B cell (primary cell): ENCODE results near the gene P4HA2. TPM values are rescaled to one million over a fixed set of nuclear protein-coding genes. Genes with fewer than 3 reads are reported as not detected.

Experiments
- ATAC-seq: fragments of 200-7000 bp; cut with Tn5 transposase; one replicate; pipeline ENCODE4 v1.10.0; 2021; ENCODE audit warnings: low read depth, mild to moderate bottlenecking, moderate number of reproducible peaks, moderate library complexity
- CTCF ChIA-PET: fragments of 350-600 bp; sonication (Branson Sonifier 250); formaldehyde crosslinking; loops from one replicate; lab custom pipeline; 2021; ENCODE audit warnings: antibody characterized with exemption, inconsistent platforms; lab: Charles Lee
- POLR2A ChIA-PET: fragments of 350-600 bp; sonication (Branson Sonifier 250); formaldehyde crosslinking; loops from one replicate; lab custom pipeline; 2021; ENCODE audit warnings: antibody characterized with exemption; lab: Charles Lee
- DNase-seq: peaks from one replicate; pipeline ENCODE4 v3.0.0; 2013
- H2AFZ ChIP-seq: 2 replicates; pipeline ENCODE4 v1.6.1; 2012; ENCODE audit warnings: mild to moderate bottlenecking, low read depth, low read length; ENCODE audit not compliant: insufficient read depth, poor library complexity, severe bottlenecking
- H3K27ac ChIP-seq, 2 donors: 1 replicate in 1 of 2; 2 replicates in 1 of 2; pipeline ENCODE4 v1.5.1; 2012 to 2013; ENCODE audit warnings: low read length in 2 of 2, mild to moderate bottlenecking in 2 of 2, moderate library complexity in 1 of 2
- H3K27me3 ChIP-seq, 4 experiments: fragments of 200-600 bp in 1 of 4; sonication (generic) in 1 of 4; replicated peaks in 1 of 4; 1 replicate in 2 of 4; 2 replicates in 2 of 4; pipeline versions ENCODE4 v1.6.1 to v1.7.0; 2013 to 2016; ENCODE audit warnings: low read length in 3 of 4, mild to moderate bottlenecking in 2 of 4, mixed read lengths in 1 of 4, moderate library complexity in 1 of 4; ENCODE audit not compliant: insufficient read depth in 4 of 4, control insufficient read depth in 3 of 4; ENCODE audit errors: control extremely low read depth in 1 of 4
- H3K36me3 ChIP-seq, 2 experiments: replicated peaks in 1 of 2; 1 replicate in 1 of 2; 2 replicates in 1 of 2; pipeline versions ENCODE4 v1.6.1 to v1.7.1; 2013; ENCODE audit warnings: low read length in 1 of 2; ENCODE audit not compliant: insufficient read depth in 2 of 2, control insufficient read depth in 1 of 2; ENCODE audit errors: control extremely low read depth in 1 of 2, extremely low read depth in 1 of 2
- H3K4me1 ChIP-seq, 2 donors: fragments of 200-600 bp in 1 of 2; sonication (generic) in 1 of 2; 1 replicate in 1 of 2; 2 replicates in 1 of 2; pipeline versions ENCODE4 v1.5.1 to v1.6.1; 2013 to 2017; ENCODE audit warnings: low read length in 2 of 2; ENCODE audit not compliant: control insufficient read depth in 2 of 2, insufficient read depth in 2 of 2
- H3K4me2 ChIP-seq: replicated peaks from 2 replicates; pipeline ENCODE3; 2012; ENCODE audit warnings: mild to moderate bottlenecking, low read depth, low read length; ENCODE audit not compliant: poor library complexity, severe bottlenecking
- H3K4me3 ChIP-seq, 5 experiments: fragments of 200-600 bp in 1 of 5; sonication (generic) in 1 of 5; 1 replicate in 3 of 5; 2 replicates in 2 of 5; pipeline versions ENCODE4 v1.5.1 to v1.7.0; 2011 to 2016; ENCODE audit warnings: low read length in 4 of 5, mild to moderate bottlenecking in 4 of 5, low read depth in 2 of 5, control low read depth in 1 of 5, moderate library complexity in 1 of 5; ENCODE audit not compliant: insufficient read depth in 1 of 5; ENCODE audit errors: control extremely low read depth in 1 of 5, extremely low read depth in 1 of 5
- H3K79me2 ChIP-seq: fragments of 200-600 bp; sonication (generic); one replicate; pipeline ENCODE4 v1.6.0; 2016; ENCODE audit warnings: low read length; ENCODE audit not compliant: control insufficient read depth, insufficient read depth
- H3K9ac ChIP-seq: fragments of 200-600 bp; sonication (generic); 2 replicates; pipeline ENCODE4 v1.6.1; 2017; ENCODE audit warnings: mild to moderate bottlenecking, low read length, moderate library complexity
- H3K9me3 ChIP-seq, 3 donors: one replicate each; pipeline versions ENCODE4 v1.6.1 to v1.7.1; 2013; ENCODE audit warnings: low read length in 2 of 3; ENCODE audit not compliant: control insufficient read depth in 2 of 3, insufficient read depth in 1 of 3; ENCODE audit errors: control extremely low read depth in 1 of 3
- H4K20me1 ChIP-seq: 2 replicates; pipeline ENCODE4 v1.6.0; 2012; ENCODE audit warnings: mild to moderate bottlenecking, low read length; ENCODE audit not compliant: insufficient read depth, control insufficient read depth, poor library complexity, severe bottlenecking
- H3K27ac Mint-ChIP-seq: one replicate; pipeline ENCODE4 v1.8.0; 2021; ENCODE audit warnings: mixed read lengths
- H3K27me3 Mint-ChIP-seq: one replicate; pipeline ENCODE4 v1.8.0; 2021; ENCODE audit warnings: mixed read lengths
- H3K4me1 Mint-ChIP-seq: one replicate; pipeline ENCODE4 v1.8.0; 2021; ENCODE audit warnings: mixed read lengths
- H3K4me3 Mint-ChIP-seq: one replicate; pipeline ENCODE4 v1.8.0; 2021; ENCODE audit warnings: mixed read lengths
- H3K9me3 Mint-ChIP-seq: one replicate; pipeline ENCODE4 v1.8.0; 2022; ENCODE audit warnings: mixed read lengths; ENCODE audit not compliant: insufficient read depth
- EZH2 ChIP-seq: IDR thresholded peaks from 2 replicates; pipeline ENCODE4 v1.6.1; 2012; ENCODE audit warnings: borderline replicate concordance, low read depth, mild to moderate bottlenecking, moderate library complexity, low read length; ENCODE audit not compliant: insufficient read depth, poor library complexity, severe bottlenecking
- whole genome bisulfite sequencing: methylation state at CpG from one replicate; pipeline ENCODE4 v1.1.5; 2013; ENCODE audit warnings: missing lambda C conversion rate; ENCODE audit not compliant: insufficient coverage; 5-methylcytosine and 5-hydroxymethylcytosine counted together
- intact Hi-C: fragments of 100-400 bp; cut with micrococcal nuclease; formaldehyde crosslinking; loops from one replicate; pipeline ENCODE4 v1.10.0; 2022
- polyA plus RNA-seq: library from polyadenylated mRNA; depleted of rRNA; stranded (reverse); fragments of >200 nt; gene quantifications from 2 replicates; pipeline ENCODE4 v1.2.3, GENCODE V29; 2012
- total RNA-seq, 2 donors: library from RNA; stranded (reverse); fragments of 120-200 nt in 1 of 2; gene quantifications; 1 replicate in 1 of 2; 2 replicates in 1 of 2; pipeline versions ENCODE4 v1.2.3 to v1.2.4, GENCODE V29; 2013 to 2022
- TF ChIP-seq, protein P1 (sequence below): fragments of 200-600 bp; IDR thresholded peaks from one replicate; pipeline ENCODE4 v1.8.0; 2022; ENCODE audit warnings: antibody characterized with exemption, mild to moderate bottlenecking

P4HA2 gene
- total and polyA plus RNA-seq, 2 donors (not counting 1 experiment from before 2014, with no cell fraction given), result 0.09 to 0.25 TPM

GRCh38 chr5:132268769-132269551 lies 41.3 kb upstream of the P4HA2 start:
- CTCF ChIA-PET, result no interaction called here
- TF ChIP-seq EZH2, result no peak
- TF ChIP-seq, protein P1, sequence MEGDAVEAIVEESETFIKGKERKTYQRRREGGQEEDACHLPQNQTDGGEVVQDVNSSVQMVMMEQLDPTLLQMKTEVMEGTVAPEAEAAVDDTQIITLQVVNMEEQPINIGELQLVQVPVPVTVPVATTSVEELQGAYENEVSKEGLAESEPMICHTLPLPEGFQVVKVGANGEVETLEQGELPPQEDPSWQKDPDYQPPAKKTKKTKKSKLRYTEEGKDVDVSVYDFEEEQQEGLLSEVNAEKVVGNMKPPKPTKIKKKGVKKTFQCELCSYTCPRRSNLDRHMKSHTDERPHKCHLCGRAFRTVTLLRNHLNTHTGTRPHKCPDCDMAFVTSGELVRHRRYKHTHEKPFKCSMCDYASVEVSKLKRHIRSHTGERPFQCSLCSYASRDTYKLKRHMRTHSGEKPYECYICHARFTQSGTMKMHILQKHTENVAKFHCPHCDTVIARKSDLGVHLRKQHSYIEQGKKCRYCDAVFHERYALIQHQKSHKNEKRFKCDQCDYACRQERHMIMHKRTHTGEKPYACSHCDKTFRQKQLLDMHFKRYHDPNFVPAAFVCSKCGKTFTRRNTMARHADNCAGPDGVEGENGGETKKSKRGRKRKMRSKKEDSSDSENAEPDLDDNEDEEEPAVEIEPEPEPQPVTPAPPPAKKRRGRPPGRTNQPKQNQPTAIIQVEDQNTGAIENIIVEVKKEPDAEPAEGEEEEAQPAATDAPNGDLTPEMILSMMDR, result no peak
- ATAC-seq, result no peak
- no peak overlapping the region for H3K9ac ChIP-seq
- no peak overlapping the region for H3K27ac ChIP-seq
- peaks cover 14% of the 10 kb centered on the region for H3K27me3 Mint-ChIP-seq
- no peak overlapping the region for H3K27ac Mint-ChIP-seq
- intact Hi-C loops, result no loop called here
- peaks cover 10 to 12% of the 10 kb centered on the region in 2 donors for H3K4me1 ChIP-seq
- WGBS, result 69% methylated on average over 4 of the region's 8 CpGs
- H3K4me3 Mint-ChIP-seq, result no peak overlapping the region
- peaks cover 0 to 8% (median 0%) of the 10 kb centered on the region in 3 donors for H3K9me3 ChIP-seq
- no peak overlapping the region for H3K4me3 ChIP-seq
- peaks cover 12% of the 10 kb centered on the region for H3K4me1 Mint-ChIP-seq
- H3K4me2 ChIP-seq, result no peak overlapping the region
- H3K36me3 ChIP-seq, result no peaks in the 10 kb centered on the region
- DNase-seq, result no peak
- POLR2A ChIA-PET, result no interaction called here
- H3K9me3 Mint-ChIP-seq, result no peaks in the 10 kb centered on the region
- H3K79me2 ChIP-seq, result no peaks in the 10 kb centered on the region
- no peaks in the 10 kb centered on the region for H4K20me1 ChIP-seq
- no peak overlapping the region for H2AFZ ChIP-seq
- peaks cover 0 to 19% (median 3%) of the 10 kb centered on the region in 4 experiments for H3K27me3 ChIP-seq
